Activated CD4-positive, alpha-beta T cell treated with anti-CD3 and anti-CD28 coated beads, Interleukin-2, Interleukin-4, amounts not matched to agents 100 ng/mL and 50 ng/mL, durations not matched to agents 16 hours and 8 hours (primary cell): ENCODE measurements around the gene INAVA.

ENCODE experiments used
- DNase-seq: peaks from one replicate; pipeline ENCODE4 v3.0.0-alpha.2; 2020; ENCODE audit warnings: low spot score

The INAVA gene

GRCh38 chr1:200877010-200877409 is 17.7 kb upstream of the INAVA start:
- no peak for DNase-seq

GRCh38 chr1:200877839-200878551 is 16.7 kb upstream of the INAVA start:
- DNase-seq: peak; percentile 91

- peak; percentile 59 for DNase-seq
These were observed 14.5 kb upstream of the INAVA start for GRCh38 chr1:200880212-200880611.

GRCh38 chr1:200883118-200883517 is 11.6 kb upstream of the INAVA start:
- DNase-seq: no peak

GRCh38 chr1:200885623-200886402 is 8.9 kb upstream of the INAVA start:
- DNase-seq: no peak

GRCh38 chr1:200886594-200886993 is 8.1 kb upstream of the INAVA start:
- DNase-seq: no peak

- no peak for DNase-seq
These were observed 7.7 kb upstream of the INAVA start for GRCh38 chr1:200887036-200887435.

- DNase-seq: no peak
These were observed 6.8 kb upstream of the INAVA start for GRCh38 chr1:200887772-200888348.

- DNase-seq: peak; percentile 73
These were observed 6.3 kb upstream of the INAVA start for GRCh38 chr1:200888349-200888838.

GRCh38 chr1:200889571-200889970 is 5.1 kb upstream of the INAVA start:
- peak; percentile 65 for DNase-seq

- no peak for DNase-seq
These were observed 4.7 kb upstream of the INAVA start for GRCh38 chr1:200890027-200890426.

GRCh38 chr1:200890818-200891773 is 3.6 kb upstream of the INAVA start:
- no peak for DNase-seq

- DNase-seq: no peak
These were observed 2.9 kb upstream of the INAVA start for GRCh38 chr1:200891774-200892157.

- no peak for DNase-seq
These were observed 2.2 kb upstream of the INAVA start for GRCh38 chr1:200892546-200892945.

GRCh38 chr1:200892958-200893357 is 1.7 kb upstream of the INAVA start:
- DNase-seq: no peak

- DNase-seq: no peak
These were observed 1.2 kb upstream of the INAVA start for GRCh38 chr1:200893411-200893901.

- DNase-seq: no peak
These were observed 716 bp downstream of the INAVA start for GRCh38 chr1:200895443-200895789.

- no peak for DNase-seq
These were observed 1.3 kb downstream of the INAVA start for GRCh38 chr1:200895801-200896530.

GRCh38 chr1:200896531-200897196 is 2.0 kb downstream of the INAVA start:
- no peak for DNase-seq

- no peak for DNase-seq
These were observed 2.6 kb downstream of the INAVA start for GRCh38 chr1:200897259-200897658.

GRCh38 chr1:200899015-200899386 is 4.3 kb downstream of the INAVA start:
- DNase-seq: no peak
